NCI-H2107 (cell line): ENCODE results near the gene MYCBPAP.
A peak's percentile ranks its signal among the peaks of the same experiment; 100 is the strongest.

Experiments used
- DNase-seq: peaks from one replicate; lab custom pipeline; 2025; lab: John Stamatoyannopoulos, UW

MYCBPAP gene

DNA sequence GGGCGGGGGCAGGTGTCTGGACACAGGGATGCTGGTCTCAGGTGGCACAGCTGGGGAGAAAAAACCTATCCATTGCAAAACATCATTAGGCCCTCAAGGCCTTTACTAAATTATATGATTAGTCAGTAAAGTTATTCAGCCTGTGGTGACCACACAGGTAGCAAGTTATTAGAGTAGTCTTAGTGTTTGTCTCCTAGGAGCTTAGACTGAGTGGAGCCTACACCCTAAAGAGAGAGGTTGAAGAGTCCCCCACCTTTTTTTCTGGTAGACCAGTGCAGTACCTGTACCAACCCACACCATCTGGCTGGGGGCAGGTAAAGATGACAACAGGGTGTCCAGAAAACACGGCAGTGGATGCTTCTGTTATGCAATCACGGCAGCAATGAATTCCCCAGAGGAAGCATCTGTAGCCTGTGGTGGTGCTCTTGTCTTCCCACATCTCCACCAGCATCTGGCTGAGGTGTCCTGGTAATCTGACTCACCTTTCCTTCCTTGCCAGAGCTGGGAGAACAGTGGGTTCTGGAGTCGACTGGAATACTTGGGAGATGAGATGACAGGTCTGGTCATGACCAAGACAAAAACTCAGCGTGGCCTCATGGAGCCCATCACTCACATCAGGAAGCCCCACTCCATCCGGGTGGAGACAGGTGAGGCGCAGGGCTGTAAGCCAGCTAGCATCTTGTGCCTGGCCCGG lies 11.0 kb downstream of the MYCBPAP start:
- DNase-seq = no peak

DNA sequence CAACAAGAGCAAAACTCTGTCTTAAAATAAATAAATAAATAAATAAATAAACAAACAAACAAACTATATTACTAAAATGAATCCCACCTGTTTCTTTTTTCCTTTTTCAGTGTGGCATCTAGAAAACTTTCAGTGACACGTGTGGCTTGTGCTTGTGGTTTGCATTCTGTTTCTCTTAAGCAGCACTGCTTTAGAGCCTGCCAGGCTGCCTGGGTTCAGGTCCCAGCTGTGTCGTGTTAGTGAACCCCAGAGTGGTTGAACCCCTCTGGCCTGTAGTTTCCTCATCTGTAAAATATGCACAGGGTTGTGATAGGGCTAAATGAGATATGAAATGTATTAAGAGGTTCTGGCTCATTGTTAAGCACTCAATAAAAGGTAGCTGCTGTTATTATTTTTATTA lies 12.2 kb downstream of the MYCBPAP start:
- DNase-seq = no peak

DNA sequence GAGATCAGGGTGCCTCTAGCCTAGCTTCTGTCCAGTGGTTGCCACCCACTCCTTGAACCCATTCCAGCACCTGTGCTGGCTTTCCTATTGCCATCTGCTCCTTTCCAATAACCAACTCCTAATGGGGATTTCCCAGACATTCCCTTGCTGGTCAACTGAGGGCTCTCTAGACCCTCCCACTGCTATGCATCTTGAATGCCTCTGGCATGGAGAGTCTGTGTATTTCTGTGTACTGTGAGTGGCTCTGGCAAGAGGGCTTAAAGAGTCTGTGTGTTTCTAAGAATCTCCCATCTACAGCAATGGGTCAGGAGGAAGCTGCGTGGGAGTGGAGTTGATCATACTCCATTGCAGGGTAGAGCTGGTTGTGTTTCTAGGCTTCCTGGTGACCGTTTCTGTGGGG lies 13.3 kb downstream of the MYCBPAP start:
- no peak for DNase-seq

DNA sequence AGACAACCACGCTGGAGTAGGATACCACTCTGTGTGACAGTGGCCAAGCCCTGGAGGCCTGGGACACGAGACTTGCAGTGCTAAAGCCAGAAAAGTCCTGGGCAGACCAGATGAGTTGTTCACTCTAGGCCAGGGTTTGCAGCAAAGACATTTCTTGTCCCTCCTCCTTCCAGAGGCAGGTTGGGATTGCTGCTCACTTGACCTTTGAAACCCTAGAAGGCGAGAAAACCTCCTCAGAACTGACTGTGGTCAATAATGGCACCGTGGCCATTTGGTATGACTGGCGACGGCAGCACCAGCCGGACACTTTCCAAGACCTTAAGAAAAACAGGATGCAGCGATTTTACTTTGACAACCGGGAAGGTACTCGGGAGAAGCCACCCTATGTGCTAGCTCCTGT lies 14.5 kb downstream of the MYCBPAP start:
- DNase-seq = no peak

DNA sequence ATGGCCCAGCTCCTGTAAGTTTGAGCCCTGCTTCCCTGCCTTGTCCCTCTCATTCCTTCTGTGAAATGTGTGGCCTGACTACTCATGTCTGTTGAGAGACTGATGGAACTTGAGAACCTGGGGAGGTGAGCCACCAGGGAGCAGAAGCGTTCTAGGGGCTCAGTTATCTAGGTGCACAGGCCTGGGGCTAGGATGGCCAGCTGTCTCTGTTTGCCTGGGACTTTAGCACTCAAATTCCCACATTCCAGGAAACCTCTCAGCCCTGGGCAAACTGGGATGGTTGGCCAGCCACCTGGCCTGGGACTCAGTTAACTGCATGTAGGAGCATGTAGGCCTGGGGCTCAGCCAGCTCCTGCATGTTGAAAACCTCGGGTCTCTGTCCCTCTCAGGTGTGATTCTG lies 15.0 kb downstream of the MYCBPAP start:
- DNase-seq = no peak

DNA sequence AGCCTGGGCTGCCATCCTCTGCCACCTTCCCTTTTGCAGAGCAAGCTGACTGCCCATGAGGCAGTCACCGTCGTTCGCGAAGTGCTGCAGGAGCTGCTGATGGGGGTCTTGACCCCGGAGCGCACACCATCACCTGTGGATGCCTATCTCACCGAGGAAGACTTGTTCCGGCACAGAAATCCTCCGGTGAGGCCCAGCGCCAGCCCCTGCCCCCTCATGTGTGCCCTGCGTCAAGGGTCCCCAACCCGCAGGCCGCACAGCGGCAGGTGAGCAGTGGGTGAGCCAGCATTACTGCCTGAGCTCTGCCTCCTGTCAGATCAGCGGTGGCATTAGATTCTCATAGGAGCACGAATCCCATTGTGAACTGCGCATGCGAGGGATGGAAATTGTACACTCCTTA lies 16.6 kb downstream of the MYCBPAP start:
- DNase-seq = no peak

DNA sequence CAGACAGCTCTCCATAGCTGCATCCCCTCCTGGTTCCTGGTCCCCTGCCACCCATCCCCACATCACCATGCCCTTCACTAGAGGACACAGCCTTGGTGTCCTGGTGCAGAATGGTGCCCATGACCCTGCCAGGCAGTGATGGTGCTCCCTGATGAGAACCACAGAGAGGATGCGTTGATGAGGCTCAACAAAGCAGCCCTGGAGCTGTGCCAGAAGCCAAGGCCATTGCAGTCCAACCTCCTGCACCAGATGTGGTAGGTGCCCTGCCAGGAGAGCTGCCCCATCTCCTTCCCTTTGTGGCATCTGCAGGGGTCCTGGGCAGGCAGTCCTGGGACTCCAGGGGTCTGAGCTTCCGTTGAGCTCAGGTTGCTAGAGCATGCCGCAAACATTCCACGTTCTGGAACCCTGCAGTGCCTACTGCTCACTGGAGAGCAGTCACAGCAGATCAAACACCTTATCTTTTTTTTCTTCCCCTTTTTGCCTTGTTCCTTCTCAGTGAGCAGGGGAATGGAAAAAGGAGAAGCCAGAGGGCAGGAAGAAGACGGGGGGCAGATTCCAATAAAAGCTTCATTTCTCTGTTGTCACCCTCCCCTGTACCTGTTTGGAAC lies 19.0 kb downstream of the MYCBPAP start:
- no peak for DNase-seq

DNA sequence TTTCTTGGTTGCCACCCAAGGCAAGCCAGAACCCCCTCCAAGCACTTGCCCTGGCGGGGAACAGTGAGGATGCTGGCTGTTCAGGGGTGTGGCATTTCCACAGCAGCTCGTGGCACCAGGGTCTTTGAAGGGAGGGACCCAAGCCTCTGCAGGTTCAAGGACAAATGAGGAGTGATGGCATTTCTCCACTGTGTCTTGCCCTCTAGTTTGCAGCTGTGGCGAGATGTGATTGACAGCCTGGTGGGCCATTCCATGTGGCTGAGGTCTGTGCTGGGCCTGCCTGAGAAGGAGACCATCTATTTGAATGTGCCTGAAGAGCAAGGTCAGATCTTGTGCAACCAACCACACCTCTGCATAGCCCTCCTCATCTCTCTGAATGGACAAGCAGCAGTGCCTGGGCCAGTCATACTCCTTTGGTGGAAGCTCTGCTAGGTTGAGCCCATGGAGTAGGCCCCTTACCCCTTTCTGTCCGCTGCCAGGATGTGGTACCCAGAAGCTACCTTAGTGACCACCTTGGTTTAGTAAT lies 19.8 kb downstream of the MYCBPAP start:
- no peak for DNase-seq

DNA sequence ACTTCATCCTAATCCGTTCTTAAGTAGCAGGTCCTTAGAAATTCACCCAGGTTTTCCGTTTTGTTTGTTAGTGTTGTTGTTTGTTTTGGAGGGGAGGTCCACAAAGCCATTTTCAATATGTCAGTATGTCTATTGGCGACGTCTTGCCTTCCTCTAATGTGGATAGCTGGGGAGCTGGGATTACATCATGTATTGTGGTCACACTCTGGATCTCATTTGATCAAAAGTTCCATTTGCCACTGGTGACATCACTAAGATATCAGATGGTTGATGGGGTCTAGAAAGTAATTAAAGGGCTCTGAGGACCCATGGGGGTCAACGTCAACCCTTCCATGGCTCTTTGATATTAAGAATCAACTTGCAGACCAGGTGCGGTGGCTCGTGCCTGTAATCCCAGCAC lies 21.6 kb downstream of the MYCBPAP start:
- no peak for DNase-seq

DNA sequence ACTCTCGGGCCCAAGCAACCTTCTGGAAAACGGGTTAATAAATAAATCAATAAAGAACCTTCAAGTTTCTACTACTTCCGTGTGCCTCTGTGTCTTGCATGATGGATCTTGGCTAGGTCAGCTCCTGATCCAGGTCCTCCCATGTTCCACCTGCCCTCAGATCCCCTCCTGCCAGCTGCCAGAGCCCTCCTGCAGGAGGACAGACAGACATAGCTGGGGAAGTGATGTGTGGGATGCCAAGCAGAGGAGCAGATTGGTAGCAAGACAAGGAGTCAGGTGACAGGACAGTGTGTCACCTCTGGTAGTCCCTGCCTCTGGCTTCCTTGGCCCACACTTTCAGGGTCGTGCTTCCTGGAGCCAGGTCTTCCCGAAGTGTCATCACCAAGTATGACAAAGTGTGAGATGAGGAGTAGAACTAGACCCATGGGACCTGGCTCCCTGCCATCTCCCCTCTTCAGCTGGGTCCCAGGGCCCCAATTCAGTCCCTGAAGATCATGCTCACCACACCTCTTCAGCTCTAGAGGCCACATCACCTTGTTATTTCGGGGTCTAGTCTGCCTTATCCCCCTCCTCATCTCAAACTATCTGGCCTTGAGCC lies 23.3 kb downstream of the MYCBPAP start:
- DNase-seq = no peak

DNA sequence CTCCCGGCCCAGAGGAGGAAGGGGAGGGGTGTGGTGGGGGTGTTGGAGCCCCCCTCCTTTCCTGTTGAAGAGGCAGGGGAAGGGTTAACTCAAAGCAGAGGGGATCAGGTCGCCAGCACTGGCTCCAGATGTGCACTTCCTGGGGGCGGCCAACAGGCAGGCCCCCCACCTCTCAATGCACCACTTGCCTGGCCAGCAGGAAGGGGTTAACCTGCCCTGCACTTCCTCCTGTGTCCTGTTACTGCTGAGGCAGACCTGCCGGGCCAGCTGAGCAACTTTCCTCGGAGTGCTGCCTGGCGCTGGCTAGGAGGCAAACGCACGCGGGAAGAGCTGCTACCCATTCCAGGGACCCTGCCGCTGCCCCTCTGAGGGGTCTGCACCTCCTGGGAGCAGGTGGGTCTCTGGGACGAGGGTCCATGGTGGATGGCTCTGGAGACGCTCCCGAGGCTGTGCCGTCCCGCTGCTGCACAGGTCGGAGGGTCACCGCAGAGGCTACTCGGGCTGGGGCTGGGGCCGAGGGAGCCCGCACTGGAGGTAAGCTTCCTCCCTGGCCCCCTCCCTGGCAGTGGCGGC lies 24.3 kb downstream of the MYCBPAP start, which contains the start of gene EPN3:
TSS of gene EPN3 (plus strand) at position 284 of the 573 bp plus-strand sequence. CDS start 3,822 bp downstream, outside the sequence.
- DNase-seq = no peak

DNA sequence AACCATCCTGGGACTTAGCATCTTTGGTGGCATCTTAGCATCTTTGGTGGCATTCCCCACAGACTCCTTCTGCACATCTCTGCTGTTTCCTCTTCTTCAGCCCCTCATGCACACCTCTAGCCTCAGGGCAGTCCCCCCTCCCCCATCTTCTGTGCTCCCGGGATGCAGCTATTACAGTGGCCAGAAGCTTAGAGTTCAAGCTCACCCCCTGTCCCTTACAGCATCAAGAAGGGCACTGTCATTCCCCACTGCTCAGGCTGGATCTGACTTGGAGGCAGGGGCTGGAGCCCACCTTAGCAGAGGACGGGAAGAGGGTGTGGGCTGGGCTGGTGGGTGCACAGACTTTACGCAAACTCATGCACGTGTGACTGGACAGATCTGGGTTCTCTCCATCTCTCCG lies 24.9 kb downstream of the MYCBPAP start:
- DNase-seq = no peak

DNA sequence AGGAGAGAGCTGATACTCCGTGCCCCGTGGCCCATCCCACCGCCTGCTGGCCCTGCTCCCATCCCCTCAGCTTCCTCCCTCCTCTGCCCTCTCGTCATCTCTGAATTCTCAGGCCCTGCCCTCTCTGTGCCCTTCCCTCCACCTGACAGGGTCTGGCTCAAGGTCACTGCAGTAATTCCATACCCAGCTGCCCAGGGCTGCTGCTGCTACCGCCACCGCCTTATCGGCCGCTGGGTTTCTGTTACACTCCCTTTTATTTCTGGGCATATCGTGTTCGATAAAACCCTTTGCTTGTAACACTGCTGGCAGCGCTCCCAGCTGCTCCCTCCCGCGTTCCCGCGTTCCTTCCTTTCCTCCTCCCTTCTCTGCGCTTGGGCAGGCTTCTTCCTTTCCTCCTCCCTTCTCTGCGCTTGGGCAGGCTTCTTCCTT lies 25.5 kb downstream of the MYCBPAP start:
- DNase-seq = peak; percentile 18

DNA sequence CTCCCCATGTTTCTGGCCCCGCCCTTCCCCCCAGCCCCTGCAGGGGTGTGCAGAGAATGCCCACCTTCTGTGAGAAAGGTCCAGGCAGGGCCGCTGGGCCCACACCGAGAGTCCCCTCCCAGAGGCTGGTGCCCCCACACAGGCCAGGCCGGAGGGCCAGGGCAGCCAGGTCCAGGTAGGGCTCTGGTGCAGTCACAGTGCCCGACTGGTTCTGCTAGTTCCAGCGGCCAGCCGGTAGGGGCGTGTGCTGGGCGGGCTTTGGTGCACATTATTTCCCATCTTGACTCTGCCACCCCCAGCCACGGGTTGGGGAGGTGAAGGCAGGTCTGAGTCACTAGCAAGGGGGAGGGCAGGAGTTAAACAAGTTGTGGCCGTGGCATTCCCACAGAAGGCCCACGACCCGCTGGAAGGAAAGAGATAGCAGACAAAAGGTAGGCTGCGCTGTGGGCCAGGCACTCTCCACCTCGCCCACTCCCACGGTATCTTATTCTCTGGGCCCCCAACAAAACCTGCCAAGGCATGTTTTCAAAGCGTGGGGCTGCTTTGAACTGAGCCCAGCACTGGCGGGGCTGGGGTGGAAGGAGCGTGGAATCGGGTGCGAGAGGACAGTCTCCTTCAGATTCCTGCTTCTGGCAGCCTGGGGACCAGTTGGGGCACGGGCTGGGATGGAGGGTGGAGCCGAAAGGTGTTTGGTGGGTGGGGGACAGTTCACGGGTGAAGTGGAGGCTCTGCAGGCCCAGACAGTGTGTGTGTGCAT lies 26.2 kb downstream of the MYCBPAP start:
- no peak for DNase-seq

DNA sequence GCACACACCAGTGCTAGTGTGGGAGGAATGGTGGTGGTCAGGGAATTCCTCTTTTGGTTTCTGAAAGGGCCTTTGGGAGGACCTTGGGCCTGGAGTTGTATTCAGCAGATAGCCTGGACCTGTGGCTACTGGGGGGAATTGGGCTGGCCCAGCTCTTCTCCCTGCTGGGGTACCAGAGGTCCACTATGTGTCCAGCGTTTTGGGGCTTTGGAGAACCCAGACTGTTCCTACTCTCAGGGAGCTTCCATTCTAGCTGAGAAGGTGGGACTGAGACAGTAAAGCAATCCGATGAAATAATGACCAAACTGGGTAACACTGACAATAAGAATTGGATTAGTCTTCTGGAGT lies 26.7 kb downstream of the MYCBPAP start:
- DNase-seq = no peak

DNA sequence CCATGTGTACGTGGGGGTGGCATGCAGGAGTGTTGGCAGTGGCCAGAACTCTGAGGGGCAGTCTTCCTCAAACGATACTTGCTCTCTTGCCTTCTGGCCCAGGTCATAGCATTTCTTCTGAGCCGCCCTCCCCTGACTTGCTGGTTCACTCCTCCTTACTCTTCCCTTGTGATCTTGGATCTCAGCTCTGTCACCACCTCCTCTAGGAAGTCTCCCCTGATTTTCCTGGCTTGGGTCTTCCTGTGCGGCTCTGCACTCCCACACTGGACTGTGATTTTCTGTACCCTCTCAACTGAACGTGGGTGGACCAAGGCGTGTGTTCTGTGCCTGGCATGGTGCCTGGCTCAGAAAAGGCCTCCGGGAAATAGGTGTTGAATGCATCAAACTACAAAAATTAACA lies 27.2 kb downstream of the MYCBPAP start:
- DNase-seq = no peak

DNA sequence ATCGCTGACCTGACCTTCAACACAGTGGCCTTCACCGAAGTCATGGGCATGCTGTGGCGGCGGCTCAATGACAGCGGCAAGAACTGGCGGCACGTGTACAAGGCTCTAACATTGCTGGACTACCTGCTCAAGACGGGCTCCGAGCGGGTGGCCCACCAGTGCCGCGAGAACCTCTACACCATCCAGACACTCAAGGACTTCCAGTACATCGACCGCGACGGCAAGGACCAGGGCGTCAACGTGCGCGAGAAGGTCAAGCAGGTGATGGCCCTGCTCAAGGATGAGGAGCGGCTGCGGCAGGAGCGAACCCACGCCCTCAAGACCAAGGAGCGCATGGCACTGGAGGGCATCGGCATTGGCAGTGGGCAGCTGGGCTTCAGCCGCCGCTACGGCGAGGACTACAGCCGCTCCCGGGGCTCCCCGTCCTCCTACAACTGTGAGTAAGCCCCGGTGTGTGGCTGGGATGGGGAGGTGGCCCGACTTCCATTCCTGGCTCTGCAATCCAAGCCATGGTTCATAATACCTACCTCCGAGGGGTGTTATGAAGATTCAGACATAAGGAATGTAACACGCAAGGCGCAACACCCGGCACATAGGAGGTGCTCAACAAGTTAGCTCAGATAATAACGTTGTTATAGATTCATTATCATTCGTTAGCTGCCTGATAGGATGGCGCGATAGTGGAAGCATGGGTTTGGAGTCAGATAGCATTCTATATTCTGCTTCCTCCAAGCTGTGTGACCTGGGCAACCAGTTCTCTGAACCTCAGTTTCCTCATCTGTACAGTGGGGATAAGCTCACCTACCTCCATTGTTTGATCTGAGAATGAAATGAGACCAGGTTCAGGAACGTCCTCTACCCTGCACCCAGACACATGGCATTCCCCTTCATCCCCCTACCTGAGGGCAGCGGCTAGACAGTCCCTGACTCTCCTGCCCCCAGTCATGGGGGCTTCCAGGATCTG lies 28.7 kb downstream of the MYCBPAP start:
- DNase-seq = no peak

DNA sequence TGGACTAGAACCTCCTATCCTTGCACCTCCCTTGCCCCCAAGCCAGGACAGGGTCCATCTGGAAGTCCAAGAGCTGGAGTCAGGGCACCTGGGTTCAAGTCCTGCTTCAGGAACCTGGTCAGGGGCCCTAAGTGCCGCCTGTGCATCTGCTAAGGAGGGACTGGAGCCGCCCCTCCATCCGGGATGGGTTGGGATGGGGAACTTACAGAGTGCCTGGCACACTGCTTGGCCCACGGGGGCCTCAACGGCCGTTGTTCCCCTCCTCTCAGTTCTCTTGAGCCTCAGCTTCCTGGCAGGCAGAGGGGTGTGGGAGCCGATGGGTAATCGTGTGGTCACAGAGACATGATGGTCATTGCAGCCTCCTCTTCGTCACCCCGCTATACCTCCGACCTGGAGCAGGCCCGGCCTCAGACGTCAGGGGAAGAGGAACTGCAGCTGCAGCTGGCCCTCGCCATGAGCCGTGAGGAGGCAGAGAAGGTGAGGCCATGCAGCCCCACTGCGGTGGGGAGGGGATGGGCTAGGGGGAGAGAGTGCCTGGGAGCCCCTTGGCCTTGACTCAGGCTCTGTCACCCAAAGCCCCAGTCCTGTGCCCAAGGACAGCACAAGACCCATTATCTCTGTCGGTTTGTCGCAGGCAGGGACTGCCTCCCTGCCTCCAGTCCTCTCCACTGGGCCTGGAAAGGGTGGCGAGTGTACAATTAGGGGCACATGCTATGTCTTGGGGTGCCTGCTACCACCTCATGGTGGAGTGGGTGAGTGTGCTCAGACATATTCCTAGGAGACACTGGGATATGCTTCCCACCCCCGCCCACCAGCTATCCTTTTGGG lies 29.7 kb downstream of the MYCBPAP start:
- no peak for DNase-seq

DNA sequence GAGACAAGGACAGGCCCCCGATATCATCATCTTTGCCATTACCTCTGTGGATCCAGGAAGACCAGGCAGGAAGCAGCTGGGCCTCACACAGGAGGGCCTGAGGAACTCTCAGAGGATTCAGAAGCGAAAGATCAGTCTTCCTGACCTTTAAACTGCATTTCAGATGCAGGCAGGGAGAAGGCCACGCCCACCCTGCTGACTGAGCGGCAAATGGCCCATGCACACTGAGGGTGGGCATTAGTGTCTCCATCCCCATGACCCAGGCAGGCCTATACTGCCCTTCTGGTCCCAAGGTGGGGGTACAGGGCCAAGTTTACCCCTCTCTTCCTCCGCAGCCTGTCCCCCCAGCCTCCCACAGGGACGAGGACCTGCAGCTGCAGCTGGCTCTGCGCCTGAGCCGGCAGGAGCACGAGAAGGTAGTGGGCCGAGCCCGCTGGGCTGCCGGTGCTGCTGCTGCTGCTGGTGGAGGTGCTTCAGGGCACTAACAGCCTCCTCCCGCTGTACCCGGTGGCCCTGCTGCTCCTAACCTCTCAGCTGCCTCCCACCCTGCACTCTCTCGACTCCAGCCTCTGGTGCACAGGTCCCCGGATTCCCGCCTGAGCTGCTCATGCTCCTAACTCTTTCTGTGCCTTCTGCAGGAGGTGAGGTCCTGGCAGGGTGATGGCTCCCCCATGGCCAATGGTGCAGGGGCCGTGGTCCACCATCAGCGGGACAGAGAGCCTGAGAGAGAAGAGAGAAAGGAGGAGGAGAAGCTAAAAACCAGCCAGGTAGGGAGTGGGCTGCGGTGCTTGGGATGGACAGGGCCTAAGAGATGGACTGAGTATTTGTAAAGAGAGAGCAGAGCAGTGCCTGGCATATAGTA lies 30.5 kb downstream of the MYCBPAP start:
- DNase-seq = no peak
